Adrenal gland (tissue), 12 donors: ENCODE results near the gene DUOXA2. TPM values are rescaled to one million over a fixed set of nuclear protein-coding genes. Genes with fewer than 3 reads are reported as not detected.

Experiments
- DNase-seq, 7 donors: peaks; one replicate each; pipeline ENCODE4 v3.0.0-alpha.2; 2019 to 2020
- H3K27ac ChIP-seq, 5 donors: fragments of 200-600 bp; sonication (generic) in 4 of 5; 1 replicate in 3 of 5; 2 replicates in 2 of 5; pipeline versions ENCODE4 v1.5.1 to v1.8.0; 2016 to 2020; ENCODE audit warnings: mild to moderate bottlenecking in 1 of 5
- H3K27me3 ChIP-seq: fragments of 200-600 bp; 2 replicates; pipeline ENCODE4 v1.8.0; 2021
- H3K36me3 ChIP-seq, 2 donors: fragments of 200-600 bp; replicated peaks in 1 of 2; 1 replicate in 1 of 2; 2 replicates in 1 of 2; pipeline versions ENCODE4 v1.5.1 to v1.8.0; 2018 to 2022
- H3K4me1 ChIP-seq, 2 donors: fragments of 200-600 bp; replicated peaks in 1 of 2; 1 replicate in 1 of 2; 2 replicates in 1 of 2; pipeline versions ENCODE4 v1.5.1 to v1.8.0; 2018 to 2021
- H3K4me3 ChIP-seq, 4 donors: fragments of 200-600 bp; sonication (generic) in 3 of 4; one replicate each; pipeline ENCODE4 v1.5.1; 2016 to 2018
- H3K9me3 ChIP-seq, 3 donors: fragments of 200-600 bp; sonication (generic) in 1 of 3; replicated peaks in 1 of 3; 1 replicate in 2 of 3; 2 replicates in 1 of 3; pipeline versions ENCODE4 v1.5.1 to v1.8.0; 2016 to 2021
- POLR2A ChIP-seq, 2 donors: fragments of 450-650 bp; IDR thresholded peaks; one replicate each; pipeline ENCODE4 v1.6.1; 2017; ENCODE audit warnings: antibody characterized with exemption in 2 of 2, mild to moderate bottlenecking in 2 of 2, moderate library complexity in 1 of 2
- WGBS, 4 donors: extraction: QIAGEN DNeasy Blood & Tissue Kit in 2 of 4; methylation state at CpG; one replicate each; pipeline versions ENCODE4 v1.1.5 to v1.1.7; 2013 to 2017; 5-methylcytosine and 5-hydroxymethylcytosine counted together
- intact Hi-C, 2 donors: fragments of 100-400 bp; cut with DNase I; formaldehyde crosslinking; loops; one replicate each; pipeline versions ENCODE4 v1.14.1 to v1.15.0; 2022 to 2023
- polyA plus RNA-seq, 3 donors: library from polyadenylated mRNA; stranded (reverse); fragments of 200-250 nt in 2 of 3; fragments of 350-450 nt in 1 of 3; fragmentation: Illumina TruSeq in 1 of 3; extraction: RNeasy Lipid Tissue Mini Kit (QIAGEN cat#74804) in 1 of 3; gene quantifications; one replicate each; pipeline ENCODE4 v1.2.3, GENCODE V29; 2013 to 2014
- total RNA-seq, 9 donors: library from RNA; depleted of rRNA in 4 of 9; stranded (reverse); fragments of >200 nt in 4 of 9; fragments of 120-200 nt in 1 of 9; fragmentation: NEBNext Ultra II Directional in 1 of 9; extraction: Animal tissue kit (Norgen Biotek cat#: 25700) in 1 of 9; gene quantifications; one replicate each; pipeline versions ENCODE4 v1.1.0 to v1.2.4, GENCODE V29; 2013 to 2023
- TF ChIP-seq, protein P1 (sequence below), 6 experiments: fragments of 450-650 bp in 4 of 6; fragments of 200-600 bp in 2 of 6; sonication (generic) in 1 of 6; IDR thresholded peaks; 1 replicate in 5 of 6; 2 replicates in 1 of 6; pipeline versions ENCODE4 v1.5.1 to v1.8.0; 2016 to 2021; ENCODE audit warnings: antibody characterized with exemption in 6 of 6, mild to moderate bottlenecking in 2 of 6, moderate library complexity in 1 of 6
- donor health status: healthy with polysubstance abuse.
- donor health status: Bipolar disorder and iron deficiency.
- donor health status: DM: yes; HTN: yes; CAD: no.
- donor health status: DM: no; HTN: no; CAD: no.
- donor health status: DM: no; HTN: no; CAD: no.
- donor health status: DM: yes; HTN: yes; CAD: no.

The DUOXA2 gene
- total and polyA plus RNA-seq, 12 donors = 0.11 to 4.1 (median 0.85) TPM; not detected in 4

DNA sequence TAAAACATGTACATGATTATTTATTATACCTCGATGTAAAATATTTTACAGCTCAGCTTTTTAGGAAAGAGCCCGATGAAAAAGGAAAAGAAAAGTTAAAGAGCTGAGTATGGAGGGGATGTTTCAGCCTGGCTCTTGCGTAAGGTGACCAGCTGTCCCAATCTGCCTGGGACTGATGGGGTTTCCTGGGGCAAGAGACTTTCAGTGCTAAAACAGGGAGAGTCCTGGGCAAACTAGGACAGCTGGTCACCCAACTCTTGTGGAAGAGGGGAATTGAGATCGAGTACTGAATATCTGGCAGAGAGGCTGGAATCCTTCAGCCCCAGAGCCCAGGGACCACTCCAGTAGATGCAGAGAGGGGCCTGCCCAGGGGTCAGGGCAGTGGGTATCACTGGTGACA lies 21.1 kb upstream of the DUOXA2 start:
- TF ChIP-seq, protein P1, sequence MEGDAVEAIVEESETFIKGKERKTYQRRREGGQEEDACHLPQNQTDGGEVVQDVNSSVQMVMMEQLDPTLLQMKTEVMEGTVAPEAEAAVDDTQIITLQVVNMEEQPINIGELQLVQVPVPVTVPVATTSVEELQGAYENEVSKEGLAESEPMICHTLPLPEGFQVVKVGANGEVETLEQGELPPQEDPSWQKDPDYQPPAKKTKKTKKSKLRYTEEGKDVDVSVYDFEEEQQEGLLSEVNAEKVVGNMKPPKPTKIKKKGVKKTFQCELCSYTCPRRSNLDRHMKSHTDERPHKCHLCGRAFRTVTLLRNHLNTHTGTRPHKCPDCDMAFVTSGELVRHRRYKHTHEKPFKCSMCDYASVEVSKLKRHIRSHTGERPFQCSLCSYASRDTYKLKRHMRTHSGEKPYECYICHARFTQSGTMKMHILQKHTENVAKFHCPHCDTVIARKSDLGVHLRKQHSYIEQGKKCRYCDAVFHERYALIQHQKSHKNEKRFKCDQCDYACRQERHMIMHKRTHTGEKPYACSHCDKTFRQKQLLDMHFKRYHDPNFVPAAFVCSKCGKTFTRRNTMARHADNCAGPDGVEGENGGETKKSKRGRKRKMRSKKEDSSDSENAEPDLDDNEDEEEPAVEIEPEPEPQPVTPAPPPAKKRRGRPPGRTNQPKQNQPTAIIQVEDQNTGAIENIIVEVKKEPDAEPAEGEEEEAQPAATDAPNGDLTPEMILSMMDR (IDR thresholded peaks at IDR 0.05) = no peak
- TF ChIP-seq POLR2A (IDR thresholded peaks at IDR 0.05) = no peak
- H3K36me3 ChIP-seq = no peaks in the 10 kb centered on the region
- intact Hi-C loops = no loop called here
- H3K27ac ChIP-seq = no peak overlapping the region
- H3K4me1 ChIP-seq = peaks cover 15 to 24% of the 10 kb centered on the region in 2 donors
- no peaks in the 10 kb centered on the region for H3K27me3 ChIP-seq
- no peak overlapping the region for H3K4me3 ChIP-seq
- no peaks in the 10 kb centered on the region for H3K9me3 ChIP-seq
- WGBS, 4 donors = 88 to 90% (median 89%) methylated on average over 4 of the region's 4 CpGs
- peak in 1 of 7 donors; percentile 11 for DNase-seq

DNA sequence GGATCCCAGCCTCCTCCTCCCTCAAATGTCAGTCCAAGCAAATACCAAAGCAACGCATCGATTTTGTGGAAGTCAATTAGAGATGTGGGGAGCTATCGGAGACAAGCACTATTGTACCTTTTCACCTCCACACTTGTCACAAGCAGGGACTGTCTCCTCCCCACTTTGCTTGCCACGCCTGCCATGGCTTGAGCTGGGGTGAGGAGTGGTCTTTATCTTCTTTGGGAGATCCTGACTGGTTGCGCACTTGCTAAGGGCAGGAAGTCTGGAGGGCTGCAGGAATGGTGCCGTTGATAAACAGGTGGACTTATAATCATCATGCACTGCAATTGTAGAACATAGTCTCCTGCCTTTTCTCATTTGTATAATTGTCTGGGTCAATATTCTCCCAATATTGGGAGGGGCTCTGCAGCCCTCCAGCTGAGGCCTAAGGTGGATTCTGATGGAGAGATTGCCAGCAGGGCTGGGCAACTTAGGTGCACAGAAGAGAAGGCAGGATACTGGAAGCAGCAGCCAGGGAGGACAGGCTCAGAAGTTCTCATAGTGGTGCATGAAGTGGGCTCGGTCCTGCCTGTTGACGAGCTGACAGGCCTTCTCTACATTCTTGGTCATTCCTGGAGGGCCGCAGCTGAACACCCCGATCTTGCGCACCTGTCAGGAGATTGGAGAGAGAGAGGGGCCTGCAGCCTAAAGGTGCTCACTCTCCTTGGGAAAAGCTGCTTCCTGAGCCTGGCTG lies 20.3 kb upstream of the DUOXA2 start:
- WGBS, 4 donors = 86 to 97% (median 94%) methylated on average over 6 to 11 of the region's 11 CpGs
- H3K27ac ChIP-seq = no peak overlapping the region
- no peaks in the 10 kb centered on the region for H3K9me3 ChIP-seq
- H3K4me1 ChIP-seq = peaks cover 9 to 18% of the 10 kb centered on the region in 2 donors
- TF ChIP-seq, protein P1 (IDR thresholded peaks at IDR 0.05) = no peak
- TF ChIP-seq POLR2A (IDR thresholded peaks at IDR 0.05) = no peak
- H3K36me3 ChIP-seq = no peaks in the 10 kb centered on the region
- no peak overlapping the region for H3K4me3 ChIP-seq
- peak in 1 of 7 donors; percentile 4 for DNase-seq
- intact Hi-C loops = no loop called here
- H3K27me3 ChIP-seq = no peaks in the 10 kb centered on the region

DNA sequence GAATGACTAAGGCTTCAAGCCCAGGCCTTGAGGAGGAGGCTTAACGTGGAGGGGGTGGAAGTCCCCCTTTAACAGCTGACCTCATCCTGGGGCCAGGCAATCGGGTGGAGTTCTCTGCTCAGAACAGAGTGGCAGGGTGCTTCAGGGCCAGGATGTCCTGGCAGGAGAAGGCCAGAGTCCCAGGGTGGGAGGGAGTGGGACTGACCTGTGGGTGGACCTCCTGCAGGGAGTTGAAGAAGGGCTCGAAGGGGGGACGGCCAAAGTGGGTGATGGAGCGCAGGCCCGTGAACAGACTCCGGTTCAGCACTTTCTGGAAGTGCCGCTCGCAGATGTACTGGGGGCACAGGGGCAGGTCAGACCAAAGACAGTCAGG lies 19.8 kb upstream of the DUOXA2 start:
- intact Hi-C loops = no loop called here
- Histone ChIP-seq H3K27me3 (no peaks in the 10 kb centered on the region), H3K9me3 (no peaks in the 10 kb centered on the region), H3K36me3 (no peaks in the 10 kb centered on the region), H3K4me3 (no peak overlapping the region), H3K4me1 (peaks cover 3 to 12% of the 10 kb centered on the region in 2 donors), H3K27ac (no peak overlapping the region)
- DNase-seq = peak in 4 of 7 donors; percentile 37 to 61 (median 60)
- 76 to 79% (median 78%) methylated on average over 6 to 9 of the region's 9 CpGs for WGBS, 4 donors
- TF ChIP-seq POLR2A (IDR thresholded peaks at IDR 0.05) = no peak
- TF ChIP-seq, protein P1 (IDR thresholded peaks at IDR 0.05) = no peak

DNA sequence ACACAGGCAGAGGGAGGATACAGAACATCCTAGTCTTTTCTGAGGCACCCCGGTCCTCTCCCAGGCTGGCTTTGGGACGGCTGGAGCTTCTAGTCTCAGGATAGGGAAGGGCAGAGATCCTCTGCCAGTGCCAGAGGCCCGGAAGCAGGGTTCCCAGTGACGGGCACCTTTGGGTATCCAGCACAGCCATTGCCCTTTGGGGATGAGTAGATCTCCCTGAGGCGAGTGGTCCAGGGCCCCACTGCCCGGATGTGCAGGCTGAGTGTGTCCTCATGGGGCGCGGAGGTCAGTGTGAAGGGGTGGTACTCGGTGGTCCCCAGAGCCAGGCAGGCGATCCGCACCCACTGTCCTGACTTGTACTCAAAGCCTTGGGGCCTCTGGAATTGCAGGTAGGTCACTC lies 18.5 kb upstream of the DUOXA2 start:
- peak in 3 of 7 donors; percentile 7 to 10 (median 7) for DNase-seq
- Histone ChIP-seq H3K27me3 (no peaks in the 10 kb centered on the region), H3K4me3 (no peak overlapping the region), H3K4me1 (peaks cover 0 to 7% of the 10 kb centered on the region in 2 donors), H3K36me3 (no peaks in the 10 kb centered on the region), H3K27ac (no peak overlapping the region), H3K9me3 (no peaks in the 10 kb centered on the region)
- WGBS, 4 donors = 89 to 95% (median 92%) methylated on average over 7 to 11 of the region's 11 CpGs
- TF ChIP-seq, protein P1 (IDR thresholded peaks at IDR 0.05) = no peak
- TF ChIP-seq POLR2A (IDR thresholded peaks at IDR 0.05) = no peak
- intact Hi-C loops = no loop called here
